WERI-Rb-1 (cell line): ENCODE measurements around the gene SFMBT2.

Experiments
- DNase-seq: peaks from one replicate; pipeline ENCODE4 v3.0.0-alpha.2; 2020
- H3K27ac ChIP-seq: fragments of 250-450 bp; sonication (Bioruptor Pico); 2 replicates; pipeline ENCODE4 v1.5.1; 2020; ENCODE audit warnings: mild to moderate bottlenecking, moderate library complexity
- H3K27me3 ChIP-seq: fragments of 250-450 bp; sonication (Bioruptor Pico); 2 replicates; pipeline ENCODE4 v1.5.1; 2021; ENCODE audit warnings: mild to moderate bottlenecking, low read depth, moderate library complexity; ENCODE audit not compliant: insufficient read depth, severe bottlenecking
- H3K36me3 ChIP-seq: fragments of 250-450 bp; sonication (Bioruptor Pico); 2 replicates; pipeline ENCODE4 v1.5.1; 2020; ENCODE audit warnings: mild to moderate bottlenecking, moderate library complexity
- H3K4me3 ChIP-seq: 2 replicates; pipeline ENCODE4 v1.5.1; 2011; ENCODE audit warnings: low read depth, mild to moderate bottlenecking, control low read depth, low read length
- H3K9me3 ChIP-seq: fragments of 250-450 bp; sonication (Bioruptor Pico); 2 replicates; pipeline ENCODE4 v1.5.1; 2021; ENCODE audit warnings: mild to moderate bottlenecking, moderate library complexity; ENCODE audit not compliant: severe bottlenecking
- TF ChIP-seq, protein P1 (sequence below): IDR thresholded peaks from 2 replicates; pipeline ENCODE4 v1.5.1; 2011; ENCODE audit warnings: low read depth, mild to moderate bottlenecking, control low read depth, inconsistent platforms, low read length

SFMBT2 gene

DNA sequence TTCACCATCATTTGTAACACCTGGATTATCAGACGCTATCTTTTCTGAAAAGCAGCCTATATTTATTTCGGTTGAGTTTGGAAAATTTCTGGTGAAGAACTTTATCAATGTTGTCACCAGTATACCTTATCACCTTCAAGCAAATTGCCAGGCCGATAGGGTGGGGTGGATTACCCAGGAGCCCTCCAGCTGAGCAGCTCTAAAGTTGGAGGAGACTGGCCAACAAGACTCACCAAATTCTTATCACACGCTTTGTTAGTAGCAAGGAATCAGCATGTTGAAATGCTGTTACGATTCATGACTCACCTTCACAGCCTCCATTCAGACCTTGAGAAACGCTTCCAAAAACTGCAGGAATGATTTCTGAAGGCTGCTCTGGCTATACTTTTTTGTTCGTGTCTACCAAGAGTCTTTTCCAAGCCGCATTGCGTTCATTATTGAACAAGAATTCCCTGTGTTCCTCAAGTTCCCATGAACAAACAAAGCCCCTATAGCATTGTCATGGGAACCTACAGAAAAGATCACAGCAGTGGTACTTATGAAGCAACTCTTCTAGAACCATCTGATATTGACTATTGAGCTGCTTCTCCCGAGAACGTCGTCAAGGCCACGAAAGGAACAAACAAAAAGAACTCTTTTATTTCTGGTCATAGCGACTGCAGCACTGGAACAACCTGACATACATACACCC lies 291.4 kb downstream of the SFMBT2 start:
- Histone ChIP-seq H3K27ac (no peak overlapping the region), H3K4me3 (no peak overlapping the region), H3K36me3 (no peaks in the 10 kb centered on the region), H3K9me3 (no peaks in the 10 kb centered on the region), H3K27me3 (no peaks in the 10 kb centered on the region)
- no peak for DNase-seq
- TF ChIP-seq, protein P1, sequence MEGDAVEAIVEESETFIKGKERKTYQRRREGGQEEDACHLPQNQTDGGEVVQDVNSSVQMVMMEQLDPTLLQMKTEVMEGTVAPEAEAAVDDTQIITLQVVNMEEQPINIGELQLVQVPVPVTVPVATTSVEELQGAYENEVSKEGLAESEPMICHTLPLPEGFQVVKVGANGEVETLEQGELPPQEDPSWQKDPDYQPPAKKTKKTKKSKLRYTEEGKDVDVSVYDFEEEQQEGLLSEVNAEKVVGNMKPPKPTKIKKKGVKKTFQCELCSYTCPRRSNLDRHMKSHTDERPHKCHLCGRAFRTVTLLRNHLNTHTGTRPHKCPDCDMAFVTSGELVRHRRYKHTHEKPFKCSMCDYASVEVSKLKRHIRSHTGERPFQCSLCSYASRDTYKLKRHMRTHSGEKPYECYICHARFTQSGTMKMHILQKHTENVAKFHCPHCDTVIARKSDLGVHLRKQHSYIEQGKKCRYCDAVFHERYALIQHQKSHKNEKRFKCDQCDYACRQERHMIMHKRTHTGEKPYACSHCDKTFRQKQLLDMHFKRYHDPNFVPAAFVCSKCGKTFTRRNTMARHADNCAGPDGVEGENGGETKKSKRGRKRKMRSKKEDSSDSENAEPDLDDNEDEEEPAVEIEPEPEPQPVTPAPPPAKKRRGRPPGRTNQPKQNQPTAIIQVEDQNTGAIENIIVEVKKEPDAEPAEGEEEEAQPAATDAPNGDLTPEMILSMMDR = no peak

DNA sequence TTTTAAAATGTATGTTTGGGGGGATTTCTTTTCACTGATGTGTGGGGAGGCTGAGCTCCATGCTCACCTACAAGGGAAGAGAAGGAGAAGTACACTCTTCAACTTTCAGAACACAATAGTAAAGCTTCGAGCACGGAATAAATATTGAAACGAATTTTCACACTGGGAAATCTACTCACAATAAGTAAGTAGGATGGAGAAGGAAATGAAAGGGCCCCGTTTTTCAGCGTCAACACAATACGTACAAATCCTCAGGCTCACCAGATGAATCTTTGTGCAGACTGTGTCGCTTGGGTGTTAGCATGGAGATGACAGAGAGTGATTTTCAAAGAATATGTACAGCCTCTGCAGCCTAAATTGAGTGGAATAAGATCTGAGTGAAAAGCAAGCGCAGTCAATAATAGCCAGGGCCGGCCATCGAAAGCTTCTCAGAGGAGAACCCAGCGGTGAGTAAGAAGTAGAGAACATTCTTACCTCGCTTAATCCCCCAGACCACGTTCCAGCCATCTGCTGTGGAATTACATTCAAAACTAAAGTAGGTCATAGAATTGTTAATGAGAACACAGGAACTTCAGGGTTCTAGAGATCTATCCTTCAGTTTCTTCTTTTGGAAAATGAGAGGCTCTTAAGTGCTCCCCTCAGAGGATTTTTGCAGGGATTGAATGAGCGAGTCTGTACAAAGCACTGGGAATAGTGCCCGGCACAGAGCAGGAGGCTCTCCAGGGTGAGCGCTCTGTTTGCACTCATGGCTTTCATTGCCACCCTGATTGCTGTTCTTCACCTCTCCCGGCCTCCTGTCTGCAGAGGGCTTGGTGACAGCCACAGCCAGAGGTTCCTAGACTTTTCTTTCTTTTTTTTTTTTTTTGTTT lies 292.8 kb downstream of the SFMBT2 start:
- DNase-seq = no peak

DNA sequence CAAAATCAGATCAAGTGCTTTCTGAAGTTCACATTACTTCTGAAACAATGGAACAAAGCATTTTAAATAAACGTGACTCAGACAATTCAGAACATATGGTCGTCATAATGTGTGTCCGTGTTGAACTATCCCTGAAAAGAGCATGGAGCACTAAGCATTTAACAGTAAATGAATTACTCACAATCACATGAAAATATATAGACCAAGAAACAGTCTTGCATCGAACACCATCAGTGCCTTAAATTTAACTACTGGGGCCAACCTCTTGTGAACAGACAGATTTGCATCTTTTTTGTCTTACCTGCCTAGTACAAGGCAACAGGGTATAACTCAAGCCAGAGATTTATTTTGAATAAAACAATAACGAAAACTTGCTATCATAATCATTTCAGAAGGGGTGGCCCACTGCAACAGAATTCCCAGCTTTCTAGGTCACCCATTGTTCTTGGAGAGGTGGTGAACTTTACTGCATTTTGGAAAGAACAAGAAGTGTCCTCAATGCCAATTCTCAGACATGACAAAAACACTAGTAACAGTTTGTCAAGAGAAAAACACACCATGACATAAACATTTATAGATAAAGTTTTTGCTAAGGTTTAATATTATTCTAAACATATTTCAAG lies 293.5 kb downstream of the SFMBT2 start:
- H3K9me3 ChIP-seq = no peaks in the 10 kb centered on the region
- no peak overlapping the region for H3K4me3 ChIP-seq
- no peak overlapping the region for H3K27ac ChIP-seq
- DNase-seq = no peak
- H3K36me3 ChIP-seq = no peaks in the 10 kb centered on the region
- no peaks in the 10 kb centered on the region for H3K27me3 ChIP-seq
- TF ChIP-seq, protein P1 = no peak

More for the DNA sequence above, 292.8 kb downstream of the SFMBT2 start:
- TF ChIP-seq, protein P1 = no peak
- H3K9me3 ChIP-seq = no peaks in the 10 kb centered on the region
- H3K4me3 ChIP-seq = no peak overlapping the region
- no peaks in the 10 kb centered on the region for H3K27me3 ChIP-seq
- no peak overlapping the region for H3K27ac ChIP-seq
- no peaks in the 10 kb centered on the region for H3K36me3 ChIP-seq

DNA sequence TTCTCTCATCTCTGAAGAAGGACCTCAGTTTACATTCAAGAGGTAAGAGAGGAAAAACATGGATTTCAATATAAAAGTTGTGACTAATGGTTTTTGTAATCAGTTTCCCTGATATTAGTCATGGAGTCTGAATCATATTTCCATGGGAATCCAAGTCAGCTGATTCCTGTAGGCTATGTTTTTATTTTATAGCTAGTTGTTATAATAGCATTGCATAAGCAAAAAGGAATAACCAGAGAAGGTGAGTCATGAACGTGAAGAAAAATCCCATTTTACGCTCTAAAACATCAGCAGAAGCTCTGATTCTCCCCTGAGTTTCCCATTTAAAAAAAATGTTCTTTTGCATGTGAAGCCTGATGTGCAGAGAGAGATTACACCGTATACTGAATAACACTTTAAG lies 299.3 kb downstream of the SFMBT2 start:
- Histone ChIP-seq H3K27ac (no peak overlapping the region), H3K4me3 (no peak overlapping the region), H3K9me3 (no peaks in the 10 kb centered on the region), H3K27me3 (no peaks in the 10 kb centered on the region), H3K36me3 (no peaks in the 10 kb centered on the region)
- no peak for DNase-seq
- TF ChIP-seq, protein P1 = no peak

DNA sequence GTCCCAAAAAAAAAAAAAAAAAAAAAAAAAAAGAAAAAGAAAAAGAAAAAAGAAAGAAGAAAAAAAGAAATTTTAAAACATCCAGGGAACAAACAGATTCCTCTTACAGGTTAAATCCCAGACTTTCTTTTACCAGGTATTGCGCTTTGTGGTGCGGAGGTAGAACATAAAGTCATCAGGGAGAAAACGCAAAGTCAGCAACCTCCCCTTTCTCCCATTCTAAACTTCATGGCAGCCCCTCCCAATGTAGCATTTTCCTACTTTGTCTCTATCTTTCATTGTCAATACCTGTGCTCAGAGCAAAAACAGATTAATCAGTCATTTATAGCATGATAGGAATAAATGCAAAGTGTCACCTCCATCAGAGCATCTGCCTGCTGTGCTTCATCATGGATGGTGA lies 299.7 kb downstream of the SFMBT2 start:
- H3K27ac ChIP-seq = no peak overlapping the region
- H3K9me3 ChIP-seq = no peaks in the 10 kb centered on the region
- no peak for DNase-seq
- no peaks in the 10 kb centered on the region for H3K36me3 ChIP-seq
- H3K27me3 ChIP-seq = no peaks in the 10 kb centered on the region
- TF ChIP-seq, protein P1 = no peak
- H3K4me3 ChIP-seq = no peak overlapping the region
